ENCODE results near the gene ANTXR2. TPM values are rescaled to one million over a fixed set of nuclear protein-coding genes. Genes with fewer than 3 reads are reported as not detected.
"Not testable (repeated sequence)": the region's sequence is repeated elsewhere in the genome, so short reads cannot be mapped to it uniquely, and the experiment has no call there.

ANTXR2 gene
- total and polyA plus RNA-seq, 2 donors (not counting 3 experiments of a cell fraction or from before 2014, with no cell fraction given): 6.6 to 64.6 TPM

DNA sequence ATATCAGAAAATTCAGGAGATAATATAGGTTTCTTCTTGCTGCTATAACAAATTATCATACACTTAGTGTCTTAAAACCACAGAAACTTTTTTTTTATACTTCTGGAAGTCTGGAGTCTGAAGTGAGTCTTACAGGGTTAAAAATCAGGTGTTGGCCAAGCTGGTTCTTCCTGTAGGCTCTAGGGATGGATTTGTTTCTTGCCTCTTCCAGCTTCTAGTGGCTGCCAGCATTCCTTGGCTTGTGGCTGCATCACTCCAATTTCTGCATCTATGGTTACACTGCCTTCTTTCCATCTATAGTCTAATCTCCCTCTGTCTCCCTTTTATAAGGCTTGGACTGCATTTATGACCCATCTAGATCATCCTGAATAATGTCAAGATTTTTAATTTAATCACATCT is 68.7 kb downstream of the ANTXR2 start:
- intact Hi-C loops (cut with micrococcal nuclease) (no loop called here), dilution Hi-C loops (cut with MboI; ENCODE audit: extremely low pct_ligation_motif_present, low sequenced_read_pairs) (no loop called here)
- Histone ChIP-seq H3K9me3 (replicated peaks; ENCODE audit: control insufficient read depth, insufficient read depth, low read length) (peaks cover 3% of the 10 kb centered on the region), H3K27me3 (ENCODE audit: control insufficient read depth in 2 of 2, insufficient read depth in 2 of 2, low read length in 2 of 2) (no peaks in the 10 kb centered on the region), H3K4me3 (replicated peaks in 1 of 3; ENCODE audit: insufficient read depth in 1 of 3, low read depth in 1 of 3, low read length in 3 of 3) (no peak overlapping the region), H3K36me3 (ENCODE audit: control insufficient read depth in 2 of 2, extremely low read depth in 1 of 2, insufficient read depth in 2 of 2, low read length in 2 of 2) (peaks cover 0 to 2% of the 10 kb centered on the region in 2 experiments), H2AFZ (ENCODE audit: low read depth, low read length) (no peak overlapping the region), H3K9me1 (replicated peaks; ENCODE audit: control insufficient read depth, extremely low read depth, insufficient read depth, low read length) (no peaks in the 10 kb centered on the region), H4K20me1 (replicated peaks; ENCODE audit: control insufficient read depth, extremely low read depth, insufficient read depth, low read length) (no peaks in the 10 kb centered on the region), H3K9ac (replicated peaks; ENCODE audit: extremely low read depth, insufficient read depth, low read length) (no peak overlapping the region), H3K27ac (ENCODE audit: insufficient read depth, low read depth, low read length) (no peak overlapping the region), H3K4me1 (ENCODE audit: control insufficient read depth, extremely low read depth, insufficient read depth, low read length) (peaks cover 36% of the 10 kb centered on the region), H3K79me2 (ENCODE audit: control insufficient read depth, insufficient read depth, low read length) (peaks cover 10% of the 10 kb centered on the region), H3K4me2 (ENCODE audit: insufficient read depth, low read length) (no peak overlapping the region)
- ChIA-PET POLR2A (no interaction called here), CTCF (no interaction called here)
- no TSS peak for BruUV-seq (replicated peaks)
- TF ChIP-seq EZH2 (IDR thresholded peaks at IDR 0.05; ENCODE audit: borderline replicate concordance, low read depth, low read length, severe bottlenecking) (no peak), MYC (IDR thresholded peaks at IDR 0.05; ENCODE audit: low read depth, low read length) (no peak), JUN (IDR thresholded peaks at IDR 0.05; ENCODE audit: borderline replicate concordance, insufficient read depth, insufficient read length, low read depth) (no peak), POLR2AphosphoS5 (IDR thresholded peaks at IDR 0.05; ENCODE audit: insufficient read depth, low read depth, low read length) (no peak), GATA2 (IDR thresholded peaks at IDR 0.05; ENCODE audit: insufficient read depth, insufficient read length, low read depth, low read length) (no peak), FOS (IDR thresholded peaks at IDR 0.05; ENCODE audit: borderline replicate concordance, insufficient read depth, low read length) (no peak)
- TF ChIP-seq, protein P1, sequence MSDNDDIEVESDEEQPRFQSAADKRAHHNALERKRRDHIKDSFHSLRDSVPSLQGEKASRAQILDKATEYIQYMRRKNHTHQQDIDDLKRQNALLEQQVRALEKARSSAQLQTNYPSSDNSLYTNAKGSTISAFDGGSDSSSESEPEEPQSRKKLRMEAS (IDR thresholded peaks at IDR 0.05; ENCODE audit: insufficient read depth, insufficient read length): no peak
- TF ChIP-seq, protein P2, sequence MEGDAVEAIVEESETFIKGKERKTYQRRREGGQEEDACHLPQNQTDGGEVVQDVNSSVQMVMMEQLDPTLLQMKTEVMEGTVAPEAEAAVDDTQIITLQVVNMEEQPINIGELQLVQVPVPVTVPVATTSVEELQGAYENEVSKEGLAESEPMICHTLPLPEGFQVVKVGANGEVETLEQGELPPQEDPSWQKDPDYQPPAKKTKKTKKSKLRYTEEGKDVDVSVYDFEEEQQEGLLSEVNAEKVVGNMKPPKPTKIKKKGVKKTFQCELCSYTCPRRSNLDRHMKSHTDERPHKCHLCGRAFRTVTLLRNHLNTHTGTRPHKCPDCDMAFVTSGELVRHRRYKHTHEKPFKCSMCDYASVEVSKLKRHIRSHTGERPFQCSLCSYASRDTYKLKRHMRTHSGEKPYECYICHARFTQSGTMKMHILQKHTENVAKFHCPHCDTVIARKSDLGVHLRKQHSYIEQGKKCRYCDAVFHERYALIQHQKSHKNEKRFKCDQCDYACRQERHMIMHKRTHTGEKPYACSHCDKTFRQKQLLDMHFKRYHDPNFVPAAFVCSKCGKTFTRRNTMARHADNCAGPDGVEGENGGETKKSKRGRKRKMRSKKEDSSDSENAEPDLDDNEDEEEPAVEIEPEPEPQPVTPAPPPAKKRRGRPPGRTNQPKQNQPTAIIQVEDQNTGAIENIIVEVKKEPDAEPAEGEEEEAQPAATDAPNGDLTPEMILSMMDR (IDR thresholded peaks at IDR 0.05; ENCODE audit: extremely low read depth in 1 of 2, insufficient read depth in 1 of 2, low read depth in 1 of 2, low read length in 2 of 2): no peak
- no peak for DNase-seq (ENCODE audit: low read depth, low spot score)
- FAIRE-seq: no peak

DNA sequence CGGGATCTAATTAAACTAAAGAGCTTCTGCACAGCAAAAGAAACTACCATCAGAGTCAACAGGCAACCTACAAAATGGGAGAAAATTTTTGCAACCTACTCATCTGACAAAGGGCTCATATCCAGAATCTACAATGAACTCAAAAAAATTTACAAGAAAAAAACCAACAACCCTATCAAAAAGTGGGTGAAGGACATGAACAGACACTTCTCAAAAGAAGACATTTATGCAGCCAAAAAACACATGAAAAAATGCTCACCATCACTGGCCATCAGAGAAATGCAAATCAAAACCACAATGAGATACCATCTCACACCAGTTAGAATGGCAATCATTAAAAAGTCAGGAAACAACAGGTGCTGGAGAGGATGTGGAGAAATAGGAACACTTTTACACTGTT is 70.5 kb downstream of the ANTXR2 start:
- POLR2A ChIA-PET; DNase-seq (ENCODE audit: low read depth, low spot score): not testable (repeated sequence)

DNA sequence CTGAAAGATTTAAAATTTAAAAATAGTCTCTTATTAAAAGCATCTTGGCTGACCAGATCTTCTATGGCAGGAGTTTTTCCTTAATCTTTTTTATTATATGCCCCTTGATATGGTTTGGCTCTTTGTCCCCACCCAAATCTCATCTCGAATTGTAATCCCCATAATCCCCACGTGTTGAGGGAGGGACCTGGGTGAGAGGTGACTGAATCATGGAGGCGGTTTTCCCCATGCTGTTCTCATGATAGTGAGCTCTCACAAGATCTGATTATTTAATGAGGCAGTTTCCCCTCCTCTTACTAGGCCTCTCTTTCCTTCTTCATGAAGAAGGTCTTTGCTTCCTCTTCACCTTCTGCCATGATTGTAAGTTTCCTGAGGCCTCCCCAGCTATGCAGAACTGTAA is 74.0 kb downstream of the ANTXR2 start:
- DNase-seq (ENCODE audit: low read depth, low spot score); H3K9me3 ChIP-seq (replicated peaks; ENCODE audit: control insufficient read depth, insufficient read depth, low read length); H4K20me1 ChIP-seq (replicated peaks; ENCODE audit: control insufficient read depth, extremely low read depth, insufficient read depth, low read length); CTCF ChIA-PET; H3K4me2 ChIP-seq (ENCODE audit: insufficient read depth, low read length); H2AFZ ChIP-seq (ENCODE audit: low read depth, low read length); POLR2A ChIA-PET; intact Hi-C loops (cut with micrococcal nuclease); BruUV-seq (replicated peaks); H3K79me2 ChIP-seq (ENCODE audit: control insufficient read depth, insufficient read depth, low read length); H3K9ac ChIP-seq (replicated peaks; ENCODE audit: extremely low read depth, insufficient read depth, low read length); H3K4me3 ChIP-seq (replicated peaks in 1 of 3; ENCODE audit: insufficient read depth in 1 of 3, low read depth in 1 of 3, low read length in 3 of 3); dilution Hi-C loops (cut with MboI; ENCODE audit: extremely low pct_ligation_motif_present, low sequenced_read_pairs); H3K9me1 ChIP-seq (replicated peaks; ENCODE audit: control insufficient read depth, extremely low read depth, insufficient read depth, low read length); H3K27me3 ChIP-seq (ENCODE audit: control insufficient read depth in 2 of 2, insufficient read depth in 2 of 2, low read length in 2 of 2); H3K27ac ChIP-seq (ENCODE audit: insufficient read depth, low read depth, low read length); FAIRE-seq; H3K4me1 ChIP-seq (ENCODE audit: control insufficient read depth, extremely low read depth, insufficient read depth, low read length); H3K36me3 ChIP-seq (ENCODE audit: control insufficient read depth in 2 of 2, extremely low read depth in 1 of 2, insufficient read depth in 2 of 2, low read length in 2 of 2): not testable (repeated sequence)

More for the DNA sequence above, 70.5 kb downstream of the ANTXR2 start:
- H3K9me1 ChIP-seq (replicated peaks; ENCODE audit: control insufficient read depth, extremely low read depth, insufficient read depth, low read length); H3K4me3 ChIP-seq (replicated peaks in 1 of 3; ENCODE audit: insufficient read depth in 1 of 3, low read depth in 1 of 3, low read length in 3 of 3); H3K9ac ChIP-seq (replicated peaks; ENCODE audit: extremely low read depth, insufficient read depth, low read length); FAIRE-seq; H2AFZ ChIP-seq (ENCODE audit: low read depth, low read length); dilution Hi-C loops (cut with MboI; ENCODE audit: extremely low pct_ligation_motif_present, low sequenced_read_pairs); CTCF ChIA-PET; H4K20me1 ChIP-seq (replicated peaks; ENCODE audit: control insufficient read depth, extremely low read depth, insufficient read depth, low read length); BruUV-seq (replicated peaks); H3K9me3 ChIP-seq (replicated peaks; ENCODE audit: control insufficient read depth, insufficient read depth, low read length); H3K4me2 ChIP-seq (ENCODE audit: insufficient read depth, low read length); H3K27ac ChIP-seq (ENCODE audit: insufficient read depth, low read depth, low read length); H3K27me3 ChIP-seq (ENCODE audit: control insufficient read depth in 2 of 2, insufficient read depth in 2 of 2, low read length in 2 of 2); intact Hi-C loops (cut with micrococcal nuclease); H3K36me3 ChIP-seq (ENCODE audit: control insufficient read depth in 2 of 2, extremely low read depth in 1 of 2, insufficient read depth in 2 of 2, low read length in 2 of 2): not testable (repeated sequence)
- Histone ChIP-seq H3K79me2 (ENCODE audit: control insufficient read depth, insufficient read depth, low read length) (peaks cover 13% of the 10 kb centered on the region), H3K4me1 (ENCODE audit: control insufficient read depth, extremely low read depth, insufficient read depth, low read length) (peaks cover 20% of the 10 kb centered on the region)

Measured in endothelial cell of umbilical vein (primary cell).